Bronchial epithelial cell (primary cell): ENCODE data around the gene GPATCH3. TPM values are rescaled to one million over a fixed set of nuclear protein-coding genes. Genes with fewer than 3 reads are reported as not detected.
A peak's percentile ranks its signal among the peaks of the same experiment; 100 is the strongest.

Source experiments
- DNase-seq: peaks from one replicate; pipeline ENCODE4 v3.0.0-alpha.2; 2010; ENCODE audit warnings: low read depth
- FAIRE-seq: peaks from 2 replicates; lab custom pipeline; 2011; peaks lifted over from hg19 to GRCh38; lab: Jason Lieb, UNC
- H3K27me3 ChIP-seq: 2 replicates; pipeline ENCODE4 v1.5.1; 2011; ENCODE audit warnings: low read length; ENCODE audit not compliant: control insufficient read depth, insufficient read depth
- H3K36me3 ChIP-seq: 2 replicates; pipeline ENCODE4 v1.5.1; 2011; ENCODE audit warnings: low read length; ENCODE audit not compliant: control insufficient read depth, insufficient read depth
- H3K4me3 ChIP-seq: 2 replicates; pipeline ENCODE4 v1.5.1; 2011; ENCODE audit warnings: mild to moderate bottlenecking, low read depth, low read length, control low read depth
- total RNA-seq: library from RNA; depleted of rRNA; stranded (reverse); fragments of >200 nt; gene quantifications from 2 replicates; pipeline ENCODE4 v1.2.1, GENCODE V29; 2014
- TF ChIP-seq, protein P1 (sequence below): IDR thresholded peaks from 2 replicates; pipeline ENCODE4 v1.5.1; 2011; ENCODE audit warnings: mild to moderate bottlenecking, moderate library complexity, low read length, control low read depth, inconsistent platforms; ENCODE audit not compliant: insufficient read depth, severe bottlenecking

Gene GPATCH3
- total RNA-seq, 1 donor from 2014 or later = 7.6 TPM

DNA sequence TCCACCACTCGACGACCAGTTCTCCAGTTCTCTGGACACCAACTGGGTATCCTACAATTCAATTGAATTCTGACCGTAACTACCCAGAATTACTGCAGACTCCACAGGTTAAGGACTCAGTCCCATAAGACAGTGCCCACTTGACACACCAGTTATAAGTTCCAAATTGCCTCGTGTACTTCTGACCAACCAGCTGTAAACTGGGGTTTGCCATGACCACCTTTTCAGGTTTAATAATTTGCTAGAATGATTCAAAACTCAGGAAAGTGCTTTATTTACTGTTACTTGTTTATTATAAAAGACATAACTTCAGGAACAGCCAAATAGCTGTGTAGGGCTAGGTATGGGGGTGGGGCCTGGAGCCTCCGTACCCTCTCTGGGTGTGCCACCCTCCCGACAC is 36.6 kb upstream of the GPATCH3 start:
- H3K36me3 ChIP-seq = peaks cover 10% of the 10 kb centered on the region
- TF ChIP-seq, protein P1, sequence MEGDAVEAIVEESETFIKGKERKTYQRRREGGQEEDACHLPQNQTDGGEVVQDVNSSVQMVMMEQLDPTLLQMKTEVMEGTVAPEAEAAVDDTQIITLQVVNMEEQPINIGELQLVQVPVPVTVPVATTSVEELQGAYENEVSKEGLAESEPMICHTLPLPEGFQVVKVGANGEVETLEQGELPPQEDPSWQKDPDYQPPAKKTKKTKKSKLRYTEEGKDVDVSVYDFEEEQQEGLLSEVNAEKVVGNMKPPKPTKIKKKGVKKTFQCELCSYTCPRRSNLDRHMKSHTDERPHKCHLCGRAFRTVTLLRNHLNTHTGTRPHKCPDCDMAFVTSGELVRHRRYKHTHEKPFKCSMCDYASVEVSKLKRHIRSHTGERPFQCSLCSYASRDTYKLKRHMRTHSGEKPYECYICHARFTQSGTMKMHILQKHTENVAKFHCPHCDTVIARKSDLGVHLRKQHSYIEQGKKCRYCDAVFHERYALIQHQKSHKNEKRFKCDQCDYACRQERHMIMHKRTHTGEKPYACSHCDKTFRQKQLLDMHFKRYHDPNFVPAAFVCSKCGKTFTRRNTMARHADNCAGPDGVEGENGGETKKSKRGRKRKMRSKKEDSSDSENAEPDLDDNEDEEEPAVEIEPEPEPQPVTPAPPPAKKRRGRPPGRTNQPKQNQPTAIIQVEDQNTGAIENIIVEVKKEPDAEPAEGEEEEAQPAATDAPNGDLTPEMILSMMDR = no peak
- no peak overlapping the region for H3K4me3 ChIP-seq
- no peaks in the 10 kb centered on the region for H3K27me3 ChIP-seq
- no peak for DNase-seq
- FAIRE-seq = no peak

DNA sequence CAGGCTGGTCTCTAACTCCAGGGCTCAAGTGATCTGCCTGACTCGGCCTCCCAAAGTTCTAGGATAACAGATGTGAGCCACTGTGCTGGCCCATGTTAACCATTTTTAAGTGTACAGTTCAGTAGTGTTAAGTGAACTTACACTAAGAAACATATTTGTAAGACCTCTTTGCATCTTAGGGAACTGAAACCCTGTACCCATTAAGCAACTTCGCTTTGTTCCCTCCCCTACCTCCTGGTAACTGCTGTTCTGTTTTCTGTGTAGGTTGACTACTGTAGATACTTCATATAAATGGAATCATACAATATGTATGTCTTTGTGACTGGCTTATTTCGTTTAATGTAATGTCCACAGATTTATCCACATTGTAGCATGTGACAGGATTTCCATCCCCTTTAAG is 32.3 kb upstream of the GPATCH3 start:
- DNase-seq (no peak), FAIRE-seq (no peak)
- Histone ChIP-seq H3K27me3 (no peaks in the 10 kb centered on the region), H3K36me3 (peaks cover 8% of the 10 kb centered on the region), H3K4me3 (no peak overlapping the region)
- TF ChIP-seq, protein P1 = no peak

- TF ChIP-seq, protein P1 = no peak
- no peak for FAIRE-seq
- H3K36me3 ChIP-seq = peaks cover 7% of the 10 kb centered on the region
These were observed 23.4 kb upstream of the GPATCH3 start for GRCh38 chr1:26923711-26924110.

GRCh38 chr1:26922901-26923300 is 22.6 kb upstream of the GPATCH3 start:
- Histone ChIP-seq H3K36me3 (peaks cover 7% of the 10 kb centered on the region), H3K4me3 (no peak overlapping the region), H3K27me3 (no peaks in the 10 kb centered on the region)
- no peak for FAIRE-seq
- peak; percentile 41 for DNase-seq
- TF ChIP-seq, protein P1 = no peak

More at GRCh38 chr1:26923711-26924110, 23.4 kb upstream of the GPATCH3 start:
- Histone ChIP-seq H3K4me3 (no peak overlapping the region), H3K27me3 (no peaks in the 10 kb centered on the region)
- peak; percentile 50 for DNase-seq

- no peaks in the 10 kb centered on the region for H3K27me3 ChIP-seq
- peak overlapping the region; percentile 79 for H3K4me3 ChIP-seq
- H3K36me3 ChIP-seq = peaks cover 7% of the 10 kb centered on the region
- TF ChIP-seq, protein P1 = no peak
- DNase-seq (no peak), FAIRE-seq (no peak)
These were observed 22.1 kb upstream of the GPATCH3 start for GRCh38 chr1:26922431-26922729.
